Omental fat pad (tissue), 4 donors: ENCODE measurements around the gene E2F2. TPM values are rescaled to one million over a fixed set of nuclear protein-coding genes. Genes with fewer than 3 reads are reported as not detected.
"Not testable (repeated sequence)": the region's sequence is repeated elsewhere in the genome, so short reads cannot be mapped to it uniquely, and the experiment has no call there.

Experiments
- ATAC-seq: fragments of 150-250 bp; one replicate; pipeline ENCODE4 v1.9.1; 2016; ENCODE audit warnings: mild to moderate bottlenecking, moderate library complexity; ENCODE audit not compliant: low FRiP score
- DNase-seq: peaks from one replicate; pipeline ENCODE4 v3.0.0-alpha.2; 2019; ENCODE audit warnings: low spot score
- CTCF ChIP-seq, 3 donors: fragments of 450-650 bp; IDR thresholded peaks; one replicate each; pipeline ENCODE4 v1.5.1; 2016 to 2017; ENCODE audit warnings: antibody characterized with exemption in 3 of 3, mild to moderate bottlenecking in 3 of 3, moderate library complexity in 2 of 3
- total RNA-seq, 4 donors: library from RNA; depleted of rRNA; stranded (reverse); fragments of >200 nt; gene quantifications; one replicate each; pipeline ENCODE4 v1.1.0, GENCODE V29; 2016

The E2F2 gene
- total RNA-seq, 4 donors from 2014 or later = 0.31 to 1.5 (median 0.46) TPM

DNA sequence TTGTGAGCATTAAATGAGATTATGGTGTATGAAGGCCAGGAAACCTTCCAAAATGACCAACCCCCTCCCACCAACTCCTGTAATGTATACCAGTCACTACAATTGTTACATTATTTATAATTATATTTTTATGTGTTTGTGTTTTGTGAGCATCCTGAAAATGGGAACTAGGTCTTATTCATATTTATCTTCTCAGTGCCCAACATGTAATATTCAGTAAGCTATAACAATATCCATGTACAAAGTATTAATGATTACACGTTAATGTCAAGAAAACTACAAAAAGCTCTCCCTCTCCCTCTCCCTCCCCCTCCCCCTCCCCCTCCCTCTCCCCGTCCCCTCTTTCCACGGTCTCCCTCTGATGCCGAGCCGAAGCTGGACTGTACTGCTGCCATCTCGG lies 28.1 kb downstream of the E2F2 start:
- no peak for TF ChIP-seq CTCF (IDR thresholded peaks at IDR 0.05)
- ATAC-seq = no peak
- DNase-seq = no peak

DNA sequence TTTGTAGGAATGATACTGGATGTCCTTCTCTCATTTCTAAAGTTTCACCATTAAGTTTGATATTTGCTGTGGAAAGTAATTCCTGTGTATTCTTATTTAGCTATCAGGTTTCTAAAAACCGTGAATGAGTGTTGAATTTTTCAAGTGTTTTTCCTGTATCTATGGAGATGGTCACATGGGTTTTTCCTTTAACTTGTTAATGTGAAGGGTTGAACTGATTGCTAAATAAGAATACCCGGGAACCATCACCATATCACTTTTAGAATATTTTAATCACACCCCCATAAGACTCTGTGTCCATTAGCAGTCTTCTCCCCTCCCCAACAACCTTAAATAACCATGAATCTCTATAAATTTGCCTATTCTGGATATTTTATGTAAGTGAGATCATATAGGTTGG lies 30.6 kb downstream of the E2F2 start:
- ATAC-seq (no peak), DNase-seq (no peak)
- no peak for TF ChIP-seq CTCF (IDR thresholded peaks at IDR 0.05)

DNA sequence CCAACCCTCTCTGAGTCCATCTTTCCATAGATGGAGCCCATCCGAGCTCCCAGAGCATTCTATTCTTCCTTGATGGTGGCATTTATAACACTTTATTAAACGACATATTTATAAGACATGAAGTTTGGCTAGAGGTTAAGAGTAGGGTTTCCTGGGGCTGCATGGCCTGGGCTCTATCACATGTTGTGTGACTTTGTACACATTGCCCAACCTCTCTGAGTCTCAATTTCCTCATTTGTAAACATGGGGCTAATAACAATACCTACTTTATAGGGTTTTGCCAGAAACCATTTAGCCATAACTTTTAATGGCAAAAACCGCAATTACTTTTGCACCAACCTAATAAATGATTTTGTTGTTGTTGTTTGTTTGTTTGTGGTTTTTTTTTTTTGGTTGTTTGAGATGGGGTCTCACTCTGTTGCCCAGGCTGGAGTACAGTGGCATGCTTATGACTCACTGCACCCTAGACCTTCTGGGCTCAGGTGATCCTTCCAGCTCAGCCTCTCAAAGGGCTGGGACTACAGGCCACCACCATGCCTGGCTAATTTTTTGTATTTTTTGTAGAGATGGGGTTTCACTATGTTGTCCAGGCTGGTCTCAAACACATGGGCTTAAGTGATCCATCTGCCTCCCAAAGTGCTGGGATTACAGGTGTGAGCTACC lies 33.1 kb downstream of the E2F2 start:
- DNase-seq (no peak), ATAC-seq (no peak)
- no peak for TF ChIP-seq CTCF (IDR thresholded peaks at IDR 0.05)

DNA sequence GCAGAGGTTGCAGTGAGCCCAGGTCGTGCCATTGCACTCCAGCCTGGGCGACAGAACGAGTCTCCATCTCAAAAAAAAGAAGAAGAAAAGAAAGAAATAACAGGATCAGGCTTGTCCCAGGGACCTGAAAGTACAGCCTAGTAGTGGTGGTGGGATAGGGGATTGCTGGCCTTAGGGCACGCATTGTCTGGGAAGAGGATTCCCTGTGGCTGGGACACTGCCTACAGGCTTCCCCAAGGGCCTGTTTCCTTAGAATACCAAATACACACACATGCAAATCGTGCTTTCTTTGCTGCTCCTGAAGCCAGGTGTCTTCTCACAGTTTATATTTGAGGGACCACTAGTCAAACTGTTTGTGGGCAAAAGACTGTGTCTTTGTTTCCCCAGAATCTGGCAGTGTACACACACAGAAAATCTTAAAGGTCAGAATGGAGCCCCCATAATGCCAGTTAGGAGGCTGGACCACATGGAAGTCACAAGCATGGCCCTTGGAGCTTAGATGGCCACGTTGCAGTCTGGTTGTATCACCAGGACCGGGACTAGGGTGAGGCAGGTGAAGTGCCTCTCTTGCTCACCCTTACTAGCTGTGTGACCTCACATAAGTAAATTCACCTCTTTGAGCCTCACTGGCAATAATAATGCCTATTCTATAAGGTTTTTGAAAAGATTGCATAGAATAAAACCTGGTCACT lies 34.4 kb downstream of the E2F2 start:
- DNase-seq = no peak
- no peak for ATAC-seq
- no peak for TF ChIP-seq CTCF (IDR thresholded peaks at IDR 0.05)

DNA sequence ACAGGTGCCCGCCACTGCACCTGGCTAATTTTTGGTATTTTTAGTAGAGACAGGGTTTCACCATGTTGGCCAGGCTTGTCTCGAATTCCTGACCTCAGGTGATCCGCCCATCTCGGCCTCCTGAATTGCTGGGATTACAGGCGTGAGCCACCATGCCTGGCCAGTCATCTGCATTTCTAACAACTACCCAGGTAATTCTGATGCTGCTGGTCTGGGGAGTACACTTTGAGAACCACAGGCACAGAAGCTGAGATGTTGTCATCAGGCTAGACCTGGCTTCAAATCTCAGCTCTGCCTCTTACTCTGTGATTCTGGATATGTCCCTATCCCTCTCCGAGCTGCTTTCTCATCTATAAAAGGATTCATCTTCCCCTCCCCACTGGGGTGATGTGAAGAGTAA lies 36.2 kb downstream of the E2F2 start:
- not testable (repeated sequence) for DNase-seq, ATAC-seq

- not testable (repeated sequence) for DNase-seq, ATAC-seq
Observed at GRCh38 chr1:23492776-23493175, 38.3 kb downstream of the E2F2 start.

GRCh38 chr1:23492132-23492720 lies 38.8 kb downstream of the E2F2 start:
- no peak for TF ChIP-seq CTCF (IDR thresholded peaks at IDR 0.05)
- ATAC-seq (no peak), DNase-seq (no peak)

DNA sequence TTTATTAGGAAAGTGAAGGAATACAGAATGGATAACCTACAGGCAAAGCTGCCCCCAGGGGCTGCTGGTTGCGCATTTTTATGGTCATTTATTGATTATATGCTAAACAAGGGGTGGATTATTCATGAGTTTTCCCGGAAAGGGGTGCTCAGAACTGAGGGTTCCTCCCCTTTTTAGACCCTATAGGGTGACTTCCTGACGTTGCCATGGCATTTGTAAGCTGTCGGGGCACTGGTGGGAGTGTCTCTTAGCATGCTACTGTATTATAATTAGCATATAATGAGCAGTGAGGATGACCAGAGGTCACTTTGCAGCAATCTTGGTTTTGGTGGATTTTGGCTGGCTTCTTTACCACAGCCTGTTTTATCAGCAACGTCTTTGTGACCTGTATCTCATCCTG lies 41.2 kb downstream of the E2F2 start:
- DNase-seq = no peak
- ATAC-seq = no peak
- TF ChIP-seq CTCF (IDR thresholded peaks at IDR 0.05) = no peak
